Trophoblast cell (in vitro differentiated cells and primary cell): ENCODE data around the gene EFNA3. TPM values are rescaled to one million over a fixed set of nuclear protein-coding genes. Genes with fewer than 3 reads are reported as not detected.

Experiments used
- DNase-seq, 2 donors: peaks; one replicate each; pipeline ENCODE4 v3.0.0-alpha.2; 2016
- H2AFZ ChIP-seq: 2 replicates; pipeline ENCODE4 v1.6.1; 2013; ENCODE audit warnings: low read length, moderate library complexity, mild to moderate bottlenecking; ENCODE audit not compliant: insufficient read depth, poor library complexity
- H2AK5ac ChIP-seq: 2 replicates; pipeline ENCODE4 v1.6.1; 2013; ENCODE audit warnings: mild to moderate bottlenecking, low read length
- H2BK120ac ChIP-seq: 2 replicates; pipeline ENCODE4 v1.6.1; 2013; ENCODE audit warnings: low read length, mild to moderate bottlenecking, moderate library complexity; ENCODE audit not compliant: insufficient read depth, poor library complexity
- H2BK12ac ChIP-seq: 2 replicates; pipeline ENCODE4 v1.6.1; 2013; ENCODE audit warnings: mild to moderate bottlenecking, low read length, moderate library complexity
- H2BK5ac ChIP-seq: 2 replicates; pipeline ENCODE4 v1.6.1; 2013; ENCODE audit warnings: low read length, low read depth, moderate library complexity, mild to moderate bottlenecking; ENCODE audit not compliant: poor library complexity
- H3K14ac ChIP-seq: 2 replicates; pipeline ENCODE4 v1.6.1; 2013; ENCODE audit warnings: mild to moderate bottlenecking, low read length
- H3K18ac ChIP-seq: 2 replicates; pipeline ENCODE4 v1.6.1; 2013; ENCODE audit warnings: mild to moderate bottlenecking, low read length
- H3K23ac ChIP-seq: 2 replicates; pipeline ENCODE4 v1.6.1; 2013; ENCODE audit warnings: low read length
- H3K27ac ChIP-seq: 2 replicates; pipeline ENCODE4 v1.5.1; 2013; ENCODE audit warnings: low read depth, mild to moderate bottlenecking, inconsistent platforms, low read length, moderate library complexity
- H3K27me3 ChIP-seq: 2 replicates; pipeline ENCODE4 v1.6.1; 2013; ENCODE audit warnings: inconsistent platforms, mild to moderate bottlenecking, low read length, moderate library complexity; ENCODE audit not compliant: insufficient read depth
- H3K36me3 ChIP-seq, 2 experiments: 1 replicate in 1 of 2; 2 replicates in 1 of 2; pipeline ENCODE4 v1.6.1; 2013; ENCODE audit warnings: low read length in 2 of 2, mild to moderate bottlenecking in 2 of 2, moderate library complexity in 1 of 2; ENCODE audit not compliant: insufficient read depth in 2 of 2, control insufficient read depth in 1 of 2
- H3K4ac ChIP-seq: 2 replicates; pipeline ENCODE4 v1.6.1; 2013; ENCODE audit warnings: low read depth, mild to moderate bottlenecking, low read length, moderate library complexity
- H3K4me1 ChIP-seq, 2 experiments: 1 replicate in 1 of 2; 2 replicates in 1 of 2; pipeline ENCODE4 v1.6.1; 2013; ENCODE audit warnings: low read length in 2 of 2, mild to moderate bottlenecking in 2 of 2, moderate library complexity in 1 of 2; ENCODE audit not compliant: insufficient read depth in 2 of 2, control insufficient read depth in 1 of 2
- H3K4me2 ChIP-seq: 2 replicates; pipeline ENCODE4 v1.6.1; 2013; ENCODE audit warnings: inconsistent platforms, mild to moderate bottlenecking, low read length, moderate library complexity
- H3K4me3 ChIP-seq: 2 replicates; pipeline ENCODE4 v1.5.1; 2013; ENCODE audit warnings: mild to moderate bottlenecking, low read depth, low read length, inconsistent platforms
- H3K79me1 ChIP-seq: one replicate; pipeline ENCODE4 v1.6.1; 2013; ENCODE audit warnings: low read length
- H3K79me2 ChIP-seq: 2 replicates; pipeline ENCODE4 v1.6.1; 2013; ENCODE audit warnings: low read length, mild to moderate bottlenecking; ENCODE audit not compliant: control insufficient read depth, insufficient read depth, poor library complexity
- H3K9ac ChIP-seq: 2 replicates; pipeline ENCODE4 v1.6.1; 2013; ENCODE audit warnings: mild to moderate bottlenecking, low read length
- H3K9me3 ChIP-seq: 2 replicates; pipeline ENCODE4 v1.6.1; 2013; ENCODE audit warnings: low read depth, mild to moderate bottlenecking, control low read depth, inconsistent platforms, low read length; ENCODE audit not compliant: insufficient read depth
- H4K12ac ChIP-seq: 2 replicates; pipeline ENCODE4 v1.6.1; 2013; ENCODE audit warnings: low read depth, mild to moderate bottlenecking, low read length, moderate library complexity
- H4K8ac ChIP-seq: 2 replicates; pipeline ENCODE4 v1.6.1; 2013; ENCODE audit warnings: low read depth, mild to moderate bottlenecking, low read length, moderate library complexity
- H4K91ac ChIP-seq: one replicate; pipeline ENCODE4 v1.6.1; 2013; ENCODE audit warnings: low read depth, mild to moderate bottlenecking, low read length, moderate library complexity
- WGBS: extraction: QIAGEN DNeasy Blood & Tissue Kit; methylation state at CpG from one replicate; pipeline ENCODE4 v1.1.7; 2013; ENCODE audit warnings: missing lambda C conversion rate; ENCODE audit not compliant: insufficient read length, insufficient coverage; ENCODE audit errors: extremely low coverage; 5-methylcytosine and 5-hydroxymethylcytosine counted together
- polyA plus RNA-seq: library from polyadenylated mRNA; stranded (reverse); fragments of 200-250 nt; gene quantifications from 2 replicates; pipeline ENCODE4 v1.2.3, GENCODE V29; 2013

The EFNA3 gene, protein sequence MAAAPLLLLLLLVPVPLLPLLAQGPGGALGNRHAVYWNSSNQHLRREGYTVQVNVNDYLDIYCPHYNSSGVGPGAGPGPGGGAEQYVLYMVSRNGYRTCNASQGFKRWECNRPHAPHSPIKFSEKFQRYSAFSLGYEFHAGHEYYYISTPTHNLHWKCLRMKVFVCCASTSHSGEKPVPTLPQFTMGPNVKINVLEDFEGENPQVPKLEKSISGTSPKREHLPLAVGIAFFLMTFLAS
- polyA plus RNA-seq, result 2.5 and 2.7 TPM in 2 replicates

DNA sequence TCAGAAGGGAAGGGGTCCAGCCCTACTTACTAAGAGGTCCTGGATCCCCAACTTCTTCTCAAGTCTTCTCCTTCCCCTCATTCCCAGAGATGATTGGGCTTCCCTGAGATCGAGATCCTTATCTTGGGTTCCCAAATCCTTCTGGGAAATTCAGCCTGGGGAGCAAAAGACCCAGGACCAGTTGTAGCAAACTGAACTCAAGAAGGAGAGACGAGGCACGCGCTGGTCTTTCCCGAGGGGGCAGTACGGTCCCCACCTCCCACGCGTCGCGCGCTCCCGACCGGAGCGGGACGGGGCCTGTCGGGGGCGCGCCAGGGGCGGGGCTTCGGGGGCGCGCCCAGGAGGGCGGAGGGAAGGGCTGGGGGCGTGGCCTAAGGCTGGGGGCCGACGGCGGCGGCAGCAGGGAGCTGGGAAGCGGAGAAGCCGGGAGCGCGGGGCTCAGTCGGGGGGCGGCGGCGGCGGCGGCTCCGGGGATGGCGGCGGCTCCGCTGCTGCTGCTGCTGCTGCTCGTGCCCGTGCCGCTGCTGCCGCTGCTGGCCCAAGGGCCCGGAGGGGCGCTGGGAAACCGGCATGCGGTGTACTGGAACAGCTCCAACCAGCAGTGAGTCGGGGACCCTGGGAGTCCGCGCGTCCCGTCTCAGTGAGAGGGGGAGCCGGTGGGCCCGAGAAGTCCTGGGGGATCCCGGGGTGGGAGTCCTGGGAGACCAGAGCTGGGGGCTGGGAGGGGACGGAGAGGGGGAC, at the start of gene EFNA3:
Gene EFNA3 (plus strand): TSS at position 369 of the 741 bp plus-strand sequence. CDS start 105 bp downstream, at position 474.
- H3K9ac ChIP-seq, result no peak within 1 kb of the TSS
- no peaks in the 10 kb centered on the region for H3K79me1 ChIP-seq
- H3K18ac ChIP-seq, result no peak within 1 kb of the TSS
- H2AK5ac ChIP-seq, result no peak within 1 kb of the TSS
- H3K9me3 ChIP-seq, result peaks cover 6% of the 10 kb centered on the region
- H3K4me1 ChIP-seq, result peaks cover 17 to 29% of the 10 kb centered on the region in 2 experiments
- no peak within 1 kb of the TSS for H4K91ac ChIP-seq
- no peaks in the 10 kb centered on the region for H3K36me3 ChIP-seq
- H2AFZ ChIP-seq, result no peak within 1 kb of the TSS
- H4K12ac ChIP-seq, result no peak within 1 kb of the TSS
- no peak within 1 kb of the TSS for H2BK12ac ChIP-seq
- DNase-seq, result peak in 1 of 2 donors; percentile 57
- no peak within 1 kb of the TSS for H3K27ac ChIP-seq
- WGBS, result no CpG with 5 or more reads among the region's 59 CpGs
- H3K4me2 ChIP-seq, result peak within 1 kb of the TSS; percentile 79
- H3K79me2 ChIP-seq, result no peaks in the 10 kb centered on the region
- no peak within 1 kb of the TSS for H3K14ac ChIP-seq
- H3K27me3 ChIP-seq, result peaks cover 49% of the 10 kb centered on the region
- no peak within 1 kb of the TSS for H2BK5ac ChIP-seq
- H3K4me3 ChIP-seq, result peak within 1 kb of the TSS; percentile 55
- H4K8ac ChIP-seq, result no peak within 1 kb of the TSS
- H3K4ac ChIP-seq, result no peak within 1 kb of the TSS
- H2BK120ac ChIP-seq, result no peak within 1 kb of the TSS
- H3K23ac ChIP-seq, result peak within 1 kb of the TSS; percentile 86

DNA sequence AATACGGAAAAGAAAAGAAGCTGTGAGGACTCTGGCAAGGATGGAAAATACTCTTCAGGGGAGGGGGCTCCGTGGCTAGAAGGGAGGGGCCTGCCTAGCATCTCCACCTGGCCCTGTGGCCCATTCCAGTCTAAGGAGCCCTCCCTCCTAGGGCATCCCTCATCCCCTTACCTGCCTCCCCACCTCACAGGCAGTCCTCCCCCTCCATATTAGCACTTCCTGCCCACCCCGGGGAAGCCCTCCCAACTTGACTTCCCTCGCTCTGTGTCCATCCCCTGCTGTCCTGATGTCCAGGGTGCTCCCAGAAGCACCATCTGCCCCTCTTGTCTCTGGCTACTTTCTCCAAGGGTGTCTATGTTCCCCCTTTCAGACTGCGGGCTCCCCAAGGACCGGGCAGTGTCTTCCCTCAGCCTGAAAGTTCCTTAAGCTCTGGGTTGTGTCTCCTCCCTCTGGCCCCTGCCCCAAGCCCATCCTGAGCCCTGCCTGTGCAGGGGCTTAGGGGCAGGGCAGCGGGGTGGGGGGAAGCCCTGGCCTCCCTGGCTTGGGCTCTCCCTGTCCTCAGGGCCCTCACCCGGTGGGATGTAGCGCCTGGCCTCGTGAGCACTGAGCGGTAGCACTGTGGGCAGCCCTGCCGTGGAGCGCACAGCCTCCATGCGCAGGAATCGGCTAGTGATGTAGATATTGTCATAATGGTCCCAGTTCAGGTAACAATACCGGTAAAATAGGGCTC, 49.0 kb upstream of the EFNA3 start:
- Histone ChIP-seq H3K9me3 (no peaks in the 10 kb centered on the region), H3K14ac (no peak overlapping the region), H3K23ac (no peak overlapping the region), H2AFZ (no peak overlapping the region), H2BK12ac (no peak overlapping the region), H4K12ac (no peak overlapping the region), H4K91ac (no peak overlapping the region), H3K4ac (no peak overlapping the region), H3K79me1 (peaks cover 4% of the 10 kb centered on the region), H4K8ac (no peak overlapping the region), H3K9ac (no peak overlapping the region), H2BK5ac (no peak overlapping the region), H3K27me3 (no peaks in the 10 kb centered on the region), H3K79me2 (no peaks in the 10 kb centered on the region), H3K4me3 (peak overlapping the region; percentile 6), H3K36me3 (no peaks in the 10 kb centered on the region), H2BK120ac (no peak overlapping the region), H3K4me1 (peaks cover 7 to 8% of the 10 kb centered on the region in 2 experiments), H3K27ac (no peak overlapping the region), H3K18ac (no peak overlapping the region), H2AK5ac (no peak overlapping the region), H3K4me2 (no peak overlapping the region)
- no peak for DNase-seq
- WGBS, result no CpG with 5 or more reads among the region's 16 CpGs

DNA sequence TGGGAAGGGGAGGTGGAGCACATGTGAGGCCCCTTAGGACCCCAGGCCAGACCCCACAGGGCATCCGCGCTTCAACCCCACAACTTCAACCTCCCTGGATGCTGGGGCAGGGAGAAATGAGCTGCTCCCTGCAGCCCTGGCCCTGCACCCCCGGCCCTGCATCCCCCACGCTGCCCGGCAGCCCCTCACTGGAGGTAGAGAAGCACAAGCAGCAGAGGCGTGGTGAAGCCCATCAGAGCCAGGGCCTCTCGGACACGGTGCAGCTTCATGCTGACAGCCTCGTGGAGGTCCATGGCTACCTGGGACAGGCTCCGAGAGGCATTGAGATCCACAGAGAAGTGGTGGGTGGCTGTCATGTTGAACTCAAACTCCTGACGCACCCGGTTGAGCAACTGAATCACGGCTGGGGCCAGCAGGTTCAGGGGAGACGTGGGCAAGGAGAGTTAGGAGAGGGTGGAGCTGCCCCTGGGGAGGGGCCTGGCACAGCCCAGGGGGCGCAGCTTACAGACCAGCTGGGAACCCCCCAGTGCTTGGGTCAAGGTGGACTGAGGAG, 48.3 kb upstream of the EFNA3 start:
- Histone ChIP-seq H3K4me3 (peak overlapping the region; percentile 6), H4K12ac (no peak overlapping the region), H2AK5ac (no peak overlapping the region), H2BK5ac (no peak overlapping the region), H3K36me3 (no peaks in the 10 kb centered on the region), H3K14ac (no peak overlapping the region), H2AFZ (no peak overlapping the region), H3K79me2 (no peaks in the 10 kb centered on the region), H3K9ac (no peak overlapping the region), H3K4me1 (peaks cover 7 to 8% of the 10 kb centered on the region in 2 experiments), H2BK120ac (no peak overlapping the region), H4K91ac (no peak overlapping the region), H3K23ac (no peak overlapping the region), H4K8ac (no peak overlapping the region), H3K4me2 (no peak overlapping the region), H3K9me3 (no peaks in the 10 kb centered on the region), H2BK12ac (no peak overlapping the region), H3K27me3 (no peaks in the 10 kb centered on the region), H3K27ac (no peak overlapping the region), H3K4ac (no peak overlapping the region), H3K79me1 (peaks cover 4% of the 10 kb centered on the region), H3K18ac (no peak overlapping the region)
- no CpG with 5 or more reads among the region's 15 CpGs for WGBS
- no peak for DNase-seq

DNA sequence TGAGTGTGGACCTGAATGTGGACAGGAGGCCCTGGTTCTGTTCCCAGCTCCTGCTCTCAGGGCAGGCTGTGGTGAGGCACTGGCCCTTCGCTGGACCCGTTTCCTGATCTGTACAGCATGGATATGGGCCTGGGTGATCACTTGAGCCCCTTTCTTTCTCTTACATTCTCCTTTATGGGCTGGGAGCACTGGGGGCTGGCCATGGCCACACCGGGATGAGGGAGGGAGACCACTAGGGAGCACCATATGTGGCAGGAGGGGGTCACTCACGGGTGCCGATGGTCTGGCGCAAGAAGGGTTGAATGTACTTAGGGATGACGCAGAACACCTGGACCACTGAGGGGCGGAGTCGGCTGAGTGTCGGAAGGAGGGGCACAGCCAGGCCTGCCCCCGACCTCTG, 47.7 kb upstream of the EFNA3 start:
- H3K4ac ChIP-seq, result no peak overlapping the region
- H2AFZ ChIP-seq, result no peak overlapping the region
- no peaks in the 10 kb centered on the region for H3K79me2 ChIP-seq
- H3K14ac ChIP-seq, result no peak overlapping the region
- peaks cover 7 to 8% of the 10 kb centered on the region in 2 experiments for H3K4me1 ChIP-seq
- H3K36me3 ChIP-seq, result no peaks in the 10 kb centered on the region
- H3K18ac ChIP-seq, result no peak overlapping the region
- no peaks in the 10 kb centered on the region for H3K9me3 ChIP-seq
- H2AK5ac ChIP-seq, result no peak overlapping the region
- no peak overlapping the region for H3K27ac ChIP-seq
- no peak for DNase-seq
- no peak overlapping the region for H3K4me2 ChIP-seq
- H2BK120ac ChIP-seq, result no peak overlapping the region
- H3K9ac ChIP-seq, result no peak overlapping the region
- H4K8ac ChIP-seq, result no peak overlapping the region
- no peak overlapping the region for H4K91ac ChIP-seq
- WGBS, result no CpG with 5 or more reads among the region's 11 CpGs
- no peak overlapping the region for H2BK5ac ChIP-seq
- peaks cover 4% of the 10 kb centered on the region for H3K79me1 ChIP-seq
- no peak overlapping the region for H2BK12ac ChIP-seq
- no peak overlapping the region for H3K4me3 ChIP-seq
- H3K27me3 ChIP-seq, result no peaks in the 10 kb centered on the region
- no peak overlapping the region for H4K12ac ChIP-seq
- no peak overlapping the region for H3K23ac ChIP-seq
